H7 (cell line): ENCODE results near the gene TYW1B. TPM values are rescaled to one million over a fixed set of nuclear protein-coding genes. Genes with fewer than 3 reads are reported as not detected.
"Not testable (repeated sequence)": the region's sequence is repeated elsewhere in the genome, so short reads cannot be mapped to it uniquely, and the experiment has no call there.

Experiments used
- DNase-seq: peaks from one replicate; pipeline ENCODE4 v3.0.0; 2012
- H3K27me3 ChIP-seq: 2 replicates; pipeline ENCODE4 v1.6.0; 2011; ENCODE audit warnings: mild to moderate bottlenecking, low read length; ENCODE audit not compliant: control insufficient read depth, insufficient read depth
- H3K36me3 ChIP-seq: replicated peaks from 2 replicates; pipeline ENCODE4 v1.5.1; 2011; ENCODE audit warnings: low read length; ENCODE audit not compliant: control insufficient read depth, insufficient read depth
- H3K4me3 ChIP-seq: 2 replicates; pipeline ENCODE4 v1.5.1; 2011; ENCODE audit warnings: low read depth, mild to moderate bottlenecking, control low read depth, low read length, moderate library complexity; ENCODE audit not compliant: insufficient read depth
- total RNA-seq: library from RNA; depleted of rRNA; stranded (reverse); fragments of >200 nt; shearing (Covaris generic); gene quantifications from 2 replicates; pipeline ENCODE4 v1.2.3, GENCODE V29; 2014

Gene TYW1B
- total RNA-seq, 1 experiment from 2014 or later = 0.62 TPM

DNA sequence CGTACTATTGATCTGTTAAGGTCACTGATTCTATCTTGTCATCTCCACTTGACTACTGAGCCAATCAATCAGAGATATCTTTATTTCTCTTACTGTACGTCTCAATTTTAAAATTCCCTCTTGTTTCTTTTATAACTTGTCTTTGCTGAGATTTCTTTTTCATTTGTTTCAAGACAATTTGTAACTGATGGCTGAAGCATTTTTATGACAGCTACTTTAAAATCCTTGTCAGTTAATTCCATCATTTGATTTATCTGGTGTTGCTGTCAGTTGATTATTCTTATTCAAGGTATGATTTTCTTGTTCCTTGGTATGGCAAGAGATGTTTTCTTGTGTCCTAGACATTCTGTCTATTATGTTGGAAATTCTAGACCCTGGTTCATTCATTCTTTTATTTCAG, 76.6 kb downstream of the TYW1B start:
- DNase-seq = no peak
- Histone ChIP-seq H3K36me3 (no peaks in the 10 kb centered on the region), H3K27me3 (no peaks in the 10 kb centered on the region), H3K4me3 (no peak overlapping the region)

DNA sequence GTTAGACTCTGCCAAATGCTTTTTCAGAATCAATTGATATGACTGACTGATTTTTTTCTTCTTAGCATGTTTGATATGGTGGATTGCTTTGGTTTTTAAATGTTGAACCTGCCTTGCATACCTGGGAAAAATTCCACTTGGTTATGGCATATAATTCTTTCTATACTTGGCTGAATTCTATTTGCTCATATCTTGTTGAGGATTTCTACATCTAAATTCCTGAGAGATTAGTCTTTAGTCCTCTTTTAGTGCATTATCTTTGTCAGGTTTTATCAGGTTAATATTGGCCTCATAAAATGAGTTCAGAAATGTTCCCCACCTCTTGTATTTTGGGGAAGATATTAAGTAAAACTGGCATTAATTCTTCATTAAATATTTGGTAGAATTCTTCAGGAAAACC, 79.4 kb downstream of the TYW1B start:
- H3K36me3 ChIP-seq, DNase-seq, H3K4me3 ChIP-seq, H3K27me3 ChIP-seq: not testable (repeated sequence)

DNA sequence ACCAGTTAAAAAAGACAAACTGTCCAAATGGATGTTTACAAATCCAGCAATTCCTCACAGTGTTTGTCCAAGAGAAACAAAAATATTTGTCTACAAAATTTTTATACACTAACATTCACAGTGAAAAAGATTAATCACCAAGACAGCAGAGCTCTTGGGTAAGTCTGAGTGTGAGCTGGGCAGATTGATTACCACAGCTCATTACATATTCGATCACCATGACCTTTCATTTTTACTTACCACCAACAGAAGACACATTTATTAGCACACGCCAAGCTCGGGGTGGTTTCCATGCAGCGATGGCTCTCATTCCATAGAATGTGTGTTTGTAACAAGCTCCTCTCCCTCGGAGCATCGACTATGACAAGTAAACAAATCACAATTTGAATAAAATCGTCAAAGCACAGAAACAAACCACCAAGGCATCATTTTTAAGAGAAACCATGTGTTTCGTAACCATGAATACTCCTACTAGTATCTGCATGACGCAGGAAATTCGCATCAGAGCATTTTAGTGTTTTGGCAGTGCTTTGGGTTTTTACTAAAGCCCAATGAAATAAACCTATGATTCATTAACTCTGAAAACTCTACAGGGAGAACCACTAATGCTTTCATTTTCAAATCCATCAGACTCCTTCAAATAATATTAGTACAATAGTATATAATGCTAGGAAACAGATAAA, 83.6 kb downstream of the TYW1B start:
- not testable (repeated sequence) for DNase-seq, H3K27me3 ChIP-seq

DNA sequence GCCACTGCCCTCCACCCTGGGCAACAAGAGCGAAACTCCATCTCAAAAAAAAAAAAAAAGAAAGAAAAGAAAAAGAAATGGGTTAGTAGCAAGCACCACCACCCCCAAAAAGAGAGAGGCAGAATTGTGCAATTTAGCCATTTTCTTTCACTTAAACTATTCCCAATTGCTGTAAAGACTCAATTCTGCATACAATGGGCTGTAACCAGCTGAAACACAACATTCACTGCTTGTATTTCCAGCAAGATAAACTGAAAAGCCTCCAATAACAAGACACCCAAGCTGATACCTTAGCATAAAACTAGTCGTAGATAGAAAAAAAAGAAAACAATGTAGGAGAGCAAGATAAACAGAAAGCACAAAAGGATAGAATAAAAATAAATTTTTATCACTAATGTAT, 84.2 kb downstream of the TYW1B start:
- H3K27me3 ChIP-seq, DNase-seq, H3K36me3 ChIP-seq, H3K4me3 ChIP-seq: not testable (repeated sequence)

More for the DNA sequence above, 83.6 kb downstream of the TYW1B start:
- not testable (repeated sequence) for H3K4me3 ChIP-seq, H3K36me3 ChIP-seq

DNA sequence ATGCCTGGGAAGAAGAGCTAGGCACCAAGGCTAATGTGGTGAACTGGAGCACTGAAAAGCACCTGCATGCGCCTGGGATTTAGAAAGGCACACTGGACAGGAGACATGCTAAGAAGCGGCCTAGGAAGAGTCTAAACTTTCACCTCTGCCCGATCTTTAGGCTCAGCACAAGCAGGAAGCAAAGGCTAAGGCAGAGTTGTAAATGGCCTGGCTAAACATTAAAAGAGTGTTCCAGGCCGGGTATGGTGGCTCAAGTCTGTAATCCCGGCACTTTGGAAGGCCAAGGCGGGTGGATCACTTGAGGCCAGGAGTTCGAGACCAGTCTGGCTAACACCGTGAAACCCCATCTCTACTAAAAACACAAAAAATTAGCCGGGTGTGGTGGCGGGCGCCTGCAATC, 88.3 kb downstream of the TYW1B start:
- H3K36me3 ChIP-seq, H3K4me3 ChIP-seq, DNase-seq, H3K27me3 ChIP-seq: not testable (repeated sequence)

DNA sequence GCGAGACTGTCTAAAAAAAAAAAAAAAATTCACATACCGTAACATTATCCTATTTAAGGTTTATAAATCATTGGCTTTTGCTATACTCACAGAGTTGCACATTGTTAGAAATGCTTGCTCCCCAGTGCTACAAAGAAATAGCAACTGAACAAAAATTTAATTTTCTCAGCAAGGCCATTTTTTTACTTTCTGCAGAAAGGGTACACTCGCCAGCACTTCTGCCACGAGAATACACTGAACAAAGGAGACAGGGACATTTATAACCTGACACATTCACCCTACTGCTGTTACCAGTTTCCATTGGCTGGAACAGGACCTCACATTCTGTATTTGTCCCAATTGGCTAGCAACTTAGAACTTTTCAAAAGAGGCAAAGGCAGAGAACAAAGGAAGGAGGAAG, 92.1 kb downstream of the TYW1B start:
- DNase-seq = not testable (repeated sequence)

DNA sequence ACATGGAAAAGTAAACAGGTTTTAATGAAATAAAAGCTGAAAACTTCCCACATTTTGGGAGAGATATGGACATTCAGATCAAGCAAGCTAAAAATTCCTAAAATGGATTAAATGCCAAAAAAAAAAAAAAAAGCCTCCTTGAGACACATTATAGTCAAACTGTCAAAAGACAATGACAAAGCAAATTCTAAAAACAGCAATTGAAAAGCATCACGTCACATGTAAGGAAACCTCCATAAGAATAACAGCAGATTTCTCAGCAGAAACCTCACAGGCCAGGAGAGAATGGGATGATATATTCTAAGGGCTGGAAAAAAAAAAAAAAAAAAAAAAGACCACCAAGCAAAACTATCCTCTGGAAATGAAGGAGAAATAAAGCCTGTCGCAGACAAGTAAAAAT, 97.2 kb downstream of the TYW1B start:
- H3K27me3 ChIP-seq, H3K36me3 ChIP-seq, DNase-seq, H3K4me3 ChIP-seq: not testable (repeated sequence)

More for the DNA sequence above, 92.1 kb downstream of the TYW1B start:
- H3K4me3 ChIP-seq, H3K27me3 ChIP-seq, H3K36me3 ChIP-seq: not testable (repeated sequence)

DNA sequence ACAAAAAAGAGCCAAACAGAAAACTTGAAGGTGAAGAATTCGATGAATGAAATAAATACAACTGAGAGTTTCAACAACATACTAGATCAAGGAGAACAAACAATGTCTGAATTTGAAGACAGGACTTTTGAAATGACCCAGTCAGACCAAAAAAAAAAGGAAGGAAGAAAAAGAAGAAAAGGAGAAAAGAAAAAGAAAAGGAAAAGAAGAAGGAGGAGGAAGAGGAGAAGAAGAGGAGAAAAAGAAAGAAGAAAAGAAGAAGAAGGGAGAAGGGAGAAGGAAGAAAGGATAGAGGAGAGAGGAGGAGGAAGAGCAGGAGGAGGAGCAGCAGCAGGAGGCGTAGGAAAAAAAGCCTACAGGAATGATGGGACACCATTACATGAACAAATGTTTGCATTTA, 97.6 kb downstream of the TYW1B start:
- not testable (repeated sequence) for H3K27me3 ChIP-seq, DNase-seq, H3K4me3 ChIP-seq, H3K36me3 ChIP-seq

DNA sequence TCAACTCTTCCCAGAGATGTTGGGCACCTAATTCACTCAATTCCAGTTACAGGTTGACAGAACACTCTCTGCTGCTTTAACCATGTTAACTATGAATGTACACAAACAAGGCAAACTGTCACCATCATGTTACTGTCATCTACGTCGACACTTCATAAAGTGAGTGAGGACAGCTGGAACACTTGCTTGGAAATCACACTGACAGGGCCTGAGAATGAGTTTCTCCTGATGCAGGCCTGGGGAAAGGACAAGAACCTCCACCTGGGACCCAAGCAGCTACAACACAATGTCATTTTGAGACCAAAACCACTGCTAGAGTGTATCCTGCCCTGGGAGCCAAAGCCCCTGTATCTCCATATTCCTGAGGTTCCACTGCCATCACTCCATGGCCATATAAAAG, 98.9 kb downstream of the TYW1B start:
- H3K36me3 ChIP-seq, DNase-seq, H3K4me3 ChIP-seq, H3K27me3 ChIP-seq: not testable (repeated sequence)

DNA sequence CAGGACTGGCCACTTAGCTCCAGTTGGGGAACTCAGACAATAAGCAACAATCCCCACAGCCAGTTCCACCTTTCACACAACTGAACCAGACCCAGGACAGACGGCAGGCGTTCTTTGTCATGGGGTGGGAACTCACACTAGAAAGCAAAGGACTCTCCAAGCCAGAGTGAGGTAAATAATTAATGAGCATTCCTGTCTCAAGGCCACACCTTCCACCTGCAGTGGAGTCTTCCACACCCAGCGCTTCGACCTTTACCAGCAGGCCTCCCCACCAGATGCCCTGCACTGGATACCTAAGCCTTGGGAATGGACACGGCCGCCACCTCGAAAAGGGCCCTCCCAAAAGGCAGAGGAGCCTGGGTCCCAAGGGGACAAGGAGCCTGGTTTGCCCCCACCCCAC, 105.3 kb downstream of the TYW1B start:
- peak; percentile 13 for DNase-seq

DNA sequence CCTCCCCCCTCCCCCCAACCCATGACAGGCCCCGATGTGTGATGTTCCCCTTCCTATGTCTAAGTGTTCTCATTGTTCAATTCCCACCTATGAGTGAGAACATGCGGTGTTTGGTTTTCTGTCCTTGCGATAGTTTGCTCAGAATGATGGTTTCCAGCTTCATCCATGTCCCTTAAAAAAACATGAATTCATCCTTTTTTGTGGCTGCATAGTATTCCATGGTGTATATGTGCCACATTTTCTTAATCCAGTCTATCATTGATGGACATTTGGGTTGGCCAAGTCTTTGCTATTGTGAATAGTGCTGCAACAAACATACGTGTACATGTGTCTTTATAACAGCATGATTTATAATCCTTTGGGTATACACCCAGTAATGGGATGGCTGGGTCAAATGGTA, 107.1 kb downstream of the TYW1B start:
- H3K4me3 ChIP-seq, DNase-seq, H3K36me3 ChIP-seq, H3K27me3 ChIP-seq: not testable (repeated sequence)

More for the DNA sequence above, 105.3 kb downstream of the TYW1B start:
- not testable (repeated sequence) for H3K4me3 ChIP-seq, H3K36me3 ChIP-seq, H3K27me3 ChIP-seq

DNA sequence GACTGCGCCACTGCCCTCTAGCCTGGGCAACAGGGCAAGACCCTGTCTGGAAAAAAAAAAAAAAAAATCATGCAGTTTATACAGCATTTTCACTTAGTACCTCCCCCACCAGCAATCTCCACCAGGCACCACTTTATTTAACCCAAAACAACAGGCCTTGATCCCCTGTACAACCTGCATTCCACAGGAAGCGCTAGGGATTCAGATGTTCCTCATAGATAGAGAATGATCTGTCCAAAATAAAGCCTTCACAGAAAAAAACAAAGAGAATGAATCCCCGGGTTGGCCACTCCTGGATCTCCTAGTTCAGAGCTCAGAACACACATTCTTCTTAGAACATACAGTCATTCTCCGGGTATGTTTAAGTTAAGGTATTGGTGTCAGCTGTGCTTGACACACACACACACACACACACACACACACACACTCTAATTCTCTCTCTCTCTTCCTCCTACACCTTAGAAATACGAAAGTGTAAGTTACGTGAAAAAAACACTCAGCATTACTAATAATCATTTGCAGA, 110.7 kb downstream of the TYW1B start:
- H3K4me3 ChIP-seq, H3K36me3 ChIP-seq, DNase-seq: not testable (repeated sequence)

DNA sequence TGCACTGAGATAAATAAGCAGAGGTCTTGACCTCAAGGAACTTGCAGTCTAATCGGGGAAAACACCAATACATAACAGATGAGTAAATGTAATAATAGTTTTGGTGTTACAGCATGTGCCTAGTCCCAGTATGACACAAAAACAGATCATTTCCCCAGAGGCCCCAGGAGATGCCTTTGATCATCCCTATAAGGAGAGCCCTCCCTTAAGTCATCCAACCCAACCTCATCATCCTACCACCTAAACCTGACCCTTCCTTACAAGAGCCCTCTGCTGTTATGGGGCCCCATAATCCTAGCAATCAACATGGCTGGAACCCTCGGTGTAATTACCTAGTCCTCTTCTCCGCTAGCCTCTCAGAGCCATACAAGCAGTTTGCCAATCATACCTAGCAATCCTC, 116.1 kb downstream of the TYW1B start:
- not testable (repeated sequence) for H3K36me3 ChIP-seq, H3K4me3 ChIP-seq, H3K27me3 ChIP-seq, DNase-seq

More for the DNA sequence above, 110.7 kb downstream of the TYW1B start:
- not testable (repeated sequence) for H3K27me3 ChIP-seq

DNA sequence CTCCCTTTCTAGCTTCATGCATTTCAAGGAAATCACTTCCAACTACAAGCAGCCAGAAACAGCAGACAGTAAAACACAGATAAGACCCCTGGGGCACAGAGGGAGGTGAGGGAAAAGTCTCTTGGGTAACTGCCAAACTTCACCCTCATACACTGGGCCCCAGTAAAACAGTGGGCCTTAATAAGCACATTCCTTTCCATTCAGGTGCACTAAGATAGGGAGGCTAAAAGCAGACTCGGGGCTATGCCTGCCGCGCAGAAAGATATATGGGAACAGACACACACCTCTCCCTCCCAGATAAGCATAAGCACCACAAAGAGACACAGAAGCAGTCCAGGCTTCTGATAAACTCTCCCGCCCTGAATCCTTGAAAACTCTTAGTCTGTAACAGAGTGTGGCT, 117.0 kb downstream of the TYW1B start:
- Histone ChIP-seq H3K4me3 (no peak overlapping the region), H3K36me3 (no peaks in the 10 kb centered on the region), H3K27me3 (no peaks in the 10 kb centered on the region)
- no peak for DNase-seq

DNA sequence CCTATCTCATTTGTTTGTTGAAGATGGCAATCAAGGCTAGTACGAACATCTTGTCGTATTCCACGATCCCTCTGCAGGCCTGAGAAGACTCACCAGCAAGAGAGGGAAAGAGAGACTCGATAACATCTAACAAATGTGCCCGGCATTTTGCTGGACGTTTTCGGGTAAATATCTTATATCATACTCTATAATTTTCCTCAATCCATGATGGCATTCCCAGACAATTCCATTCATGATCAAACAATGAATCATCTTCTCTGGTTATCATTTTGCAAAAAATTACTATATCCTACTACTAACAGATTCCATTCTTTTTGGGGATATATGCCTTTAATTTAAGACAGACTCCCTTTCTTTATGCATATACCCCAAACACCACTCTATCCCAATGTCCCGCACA, 118.1 kb downstream of the TYW1B start:
- DNase-seq = no peak
- Histone ChIP-seq H3K27me3 (no peaks in the 10 kb centered on the region), H3K36me3 (no peaks in the 10 kb centered on the region), H3K4me3 (no peak overlapping the region)
